Stimulated activated CD4-positive, alpha-beta T cell treated with anti-CD3 and anti-CD28 coated beads, Interleukin-1b, Interleukin-23, amount 100 ng/mL, for 1 hour (primary cell): ENCODE measurements around the gene MUSTN1.

ENCODE experiments used
- DNase-seq, 2 donors: peaks; one replicate each; pipeline ENCODE4 v3.0.0-alpha.2; 2020; ENCODE audit warnings: low read depth in 2 of 2

The MUSTN1 gene

GRCh38 chr3:52852419-52852818, 17.6 kb upstream of the MUSTN1 start:
- no peak for DNase-seq

- no peak for DNase-seq
Observed at GRCh38 chr3:52851348-52851747, 16.5 kb upstream of the MUSTN1 start.

- no peak for DNase-seq
Observed at GRCh38 chr3:52849656-52850055, 14.8 kb upstream of the MUSTN1 start.

- DNase-seq: no peak
Observed at GRCh38 chr3:52848617-52849016, 13.8 kb upstream of the MUSTN1 start.

- DNase-seq: no peak
Observed at GRCh38 chr3:52847726-52848125, 12.9 kb upstream of the MUSTN1 start.

- DNase-seq: no peak
Observed at GRCh38 chr3:52847241-52847640, 12.4 kb upstream of the MUSTN1 start.

GRCh38 chr3:52846432-52846965, 11.7 kb upstream of the MUSTN1 start:
- DNase-seq: no peak

GRCh38 chr3:52845691-52846431, 11.0 kb upstream of the MUSTN1 start:
- no peak for DNase-seq

- no peak for DNase-seq
Observed at GRCh38 chr3:52845157-52845556, 10.3 kb upstream of the MUSTN1 start.

GRCh38 chr3:52844290-52844975, 9.6 kb upstream of the MUSTN1 start:
- no peak for DNase-seq

GRCh38 chr3:52843881-52844280, 9.1 kb upstream of the MUSTN1 start:
- no peak for DNase-seq

GRCh38 chr3:52843108-52843865, 8.5 kb upstream of the MUSTN1 start:
- DNase-seq: no peak

GRCh38 chr3:52842424-52842823, 7.6 kb upstream of the MUSTN1 start:
- no peak for DNase-seq

GRCh38 chr3:52841981-52842340, 7.1 kb upstream of the MUSTN1 start:
- DNase-seq: no peak

GRCh38 chr3:52841211-52841980, 6.6 kb upstream of the MUSTN1 start:
- no peak for DNase-seq

GRCh38 chr3:52839892-52840545, 5.2 kb upstream of the MUSTN1 start:
- DNase-seq: no peak

- DNase-seq: no peak
Observed at GRCh38 chr3:52839268-52839575, 4.4 kb upstream of the MUSTN1 start.

- no peak for DNase-seq
Observed at GRCh38 chr3:52838561-52839267, 3.9 kb upstream of the MUSTN1 start.

- no peak for DNase-seq
Observed at GRCh38 chr3:52836986-52837385, 2.2 kb upstream of the MUSTN1 start.

GRCh38 chr3:52836471-52836845, 1.6 kb upstream of the MUSTN1 start:
- no peak for DNase-seq
